IMR-90 (cell line): ENCODE results near the gene TMEM247.

Source experiments
- BHLHE40 ChIP-seq: fragments of 150-350 bp; IDR thresholded peaks from 2 replicates; pipeline ENCODE4 v1.6.1; 2016; ENCODE audit warnings: mild to moderate bottlenecking, low read depth, low read length
- CEBPB ChIP-seq: IDR thresholded peaks from 2 replicates; pipeline ENCODE4 v1.6.1; 2012; ENCODE audit warnings: low read depth, low read length, improper control_type of control experiment
- MAFK ChIP-seq: IDR thresholded peaks from 2 replicates; pipeline ENCODE4 v1.6.1; 2012; ENCODE audit warnings: low read depth, low read length, improper control_type of control experiment
- MXI1 ChIP-seq: IDR thresholded peaks from 2 replicates; pipeline ENCODE4 v1.6.1; 2012; ENCODE audit warnings: low read depth, mild to moderate bottlenecking, low read length, moderate library complexity, borderline replicate concordance
- POLR2A ChIP-seq: IDR thresholded peaks from 2 replicates; pipeline ENCODE4 v1.6.1; 2012; ENCODE audit warnings: mild to moderate bottlenecking, low read depth, low read length
- RAD21 ChIP-seq: IDR thresholded peaks from 2 replicates; pipeline ENCODE4 v1.6.1; 2012; ENCODE audit warnings: low read length, improper control_type of control experiment
- TF ChIP-seq, protein P1 (sequence below): conservative IDR thresholded peaks from 2 replicates; pipeline ENCODE4 v1.5.1; 2012; ENCODE audit warnings: mild to moderate bottlenecking, low read depth, low read length, improper control_type of control experiment
- TF ChIP-seq, protein P2 (sequence below): fragments of 150-350 bp; IDR thresholded peaks from 2 replicates; pipeline ENCODE4 v1.6.1; 2017; ENCODE audit warnings: mild to moderate bottlenecking, antibody characterized with exemption, low read length, low read depth

DNA sequence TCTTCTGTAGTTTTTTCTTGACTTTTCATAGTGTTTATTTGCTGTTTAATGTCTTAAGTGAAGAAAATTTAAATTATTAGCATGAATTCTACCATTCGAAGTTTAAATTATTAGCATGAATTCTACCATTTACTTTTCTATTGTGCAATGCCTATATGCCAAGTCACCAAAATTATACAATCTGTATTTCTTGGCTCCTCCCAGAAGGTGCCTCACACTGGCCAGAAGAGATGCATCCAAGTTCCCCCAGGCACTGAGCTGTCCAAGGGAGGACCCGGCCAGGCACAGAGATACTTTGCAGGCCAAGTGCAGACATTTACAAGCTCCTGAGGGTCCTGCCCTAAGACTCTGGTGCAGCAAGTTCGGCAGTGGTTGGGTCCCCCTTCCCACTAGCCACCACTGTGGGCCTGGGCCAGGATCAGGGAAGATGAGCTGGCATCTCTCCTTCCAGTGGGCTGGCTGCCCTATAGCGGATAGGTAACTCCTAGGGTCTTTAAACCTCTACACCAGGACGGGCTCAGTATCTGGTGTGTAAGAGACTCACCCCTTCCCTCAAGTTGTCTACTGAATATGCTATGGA lies 31.3 kb downstream of the TMEM247 start:
- TF ChIP-seq, protein P1, sequence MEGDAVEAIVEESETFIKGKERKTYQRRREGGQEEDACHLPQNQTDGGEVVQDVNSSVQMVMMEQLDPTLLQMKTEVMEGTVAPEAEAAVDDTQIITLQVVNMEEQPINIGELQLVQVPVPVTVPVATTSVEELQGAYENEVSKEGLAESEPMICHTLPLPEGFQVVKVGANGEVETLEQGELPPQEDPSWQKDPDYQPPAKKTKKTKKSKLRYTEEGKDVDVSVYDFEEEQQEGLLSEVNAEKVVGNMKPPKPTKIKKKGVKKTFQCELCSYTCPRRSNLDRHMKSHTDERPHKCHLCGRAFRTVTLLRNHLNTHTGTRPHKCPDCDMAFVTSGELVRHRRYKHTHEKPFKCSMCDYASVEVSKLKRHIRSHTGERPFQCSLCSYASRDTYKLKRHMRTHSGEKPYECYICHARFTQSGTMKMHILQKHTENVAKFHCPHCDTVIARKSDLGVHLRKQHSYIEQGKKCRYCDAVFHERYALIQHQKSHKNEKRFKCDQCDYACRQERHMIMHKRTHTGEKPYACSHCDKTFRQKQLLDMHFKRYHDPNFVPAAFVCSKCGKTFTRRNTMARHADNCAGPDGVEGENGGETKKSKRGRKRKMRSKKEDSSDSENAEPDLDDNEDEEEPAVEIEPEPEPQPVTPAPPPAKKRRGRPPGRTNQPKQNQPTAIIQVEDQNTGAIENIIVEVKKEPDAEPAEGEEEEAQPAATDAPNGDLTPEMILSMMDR = no peak
- TF ChIP-seq CEBPB = peak; percentile 75
- no peak for TF ChIP-seq RAD21
- TF ChIP-seq MXI1 = no peak
- no peak for TF ChIP-seq POLR2A
- TF ChIP-seq, protein P2, sequence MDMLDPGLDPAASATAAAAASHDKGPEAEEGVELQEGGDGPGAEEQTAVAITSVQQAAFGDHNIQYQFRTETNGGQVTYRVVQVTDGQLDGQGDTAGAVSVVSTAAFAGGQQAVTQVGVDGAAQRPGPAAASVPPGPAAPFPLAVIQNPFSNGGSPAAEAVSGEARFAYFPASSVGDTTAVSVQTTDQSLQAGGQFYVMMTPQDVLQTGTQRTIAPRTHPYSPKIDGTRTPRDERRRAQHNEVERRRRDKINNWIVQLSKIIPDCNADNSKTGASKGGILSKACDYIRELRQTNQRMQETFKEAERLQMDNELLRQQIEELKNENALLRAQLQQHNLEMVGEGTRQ = no peak
- no peak for TF ChIP-seq MAFK
- no peak for TF ChIP-seq BHLHE40
